Measurements from ENCODE around the gene PLPP4. TPM values are rescaled to one million over a fixed set of nuclear protein-coding genes. Genes with fewer than 3 reads are reported as not detected.

Gene PLPP4
- total RNA-seq, 2 donors from 2014 or later = not detected

DNA sequence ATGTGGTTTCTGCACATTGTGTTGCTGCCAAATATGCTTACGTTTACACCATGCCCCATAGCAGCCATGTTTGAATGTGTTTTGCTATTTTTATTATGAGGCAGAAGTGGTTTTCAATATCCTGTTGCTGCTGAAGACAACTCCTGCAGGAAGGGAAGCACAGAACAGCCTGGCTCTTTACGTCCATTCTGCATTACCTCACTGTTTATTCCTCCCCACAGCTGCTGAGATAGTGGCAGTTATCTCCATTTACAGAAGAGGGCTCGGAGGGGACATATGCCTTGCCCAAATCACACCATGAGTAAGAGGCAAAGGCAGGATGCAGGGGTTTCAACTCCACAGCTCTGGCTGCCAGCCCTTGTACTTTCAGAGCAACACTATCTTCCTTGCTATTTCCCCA is 35.3 kb downstream of the PLPP4 start:
- Histone ChIP-seq H3K27me3 (replicated peaks; ENCODE audit: insufficient read depth) (no peaks in the 10 kb centered on the region), H3K36me3 (no peaks in the 10 kb centered on the region), H3K9me3 (no peaks in the 10 kb centered on the region), H3K4me3 (no peak overlapping the region), H3K4me1 (ENCODE audit: control insufficient read depth in 1 of 2, low read depth in 2 of 2) (no peaks in the 10 kb centered on the region), H3K27ac (no peak overlapping the region)
- no peak for ATAC-seq (ENCODE audit: insufficient number of reproducible peaks, low FRiP score, low read depth)
- TF ChIP-seq, protein P1, sequence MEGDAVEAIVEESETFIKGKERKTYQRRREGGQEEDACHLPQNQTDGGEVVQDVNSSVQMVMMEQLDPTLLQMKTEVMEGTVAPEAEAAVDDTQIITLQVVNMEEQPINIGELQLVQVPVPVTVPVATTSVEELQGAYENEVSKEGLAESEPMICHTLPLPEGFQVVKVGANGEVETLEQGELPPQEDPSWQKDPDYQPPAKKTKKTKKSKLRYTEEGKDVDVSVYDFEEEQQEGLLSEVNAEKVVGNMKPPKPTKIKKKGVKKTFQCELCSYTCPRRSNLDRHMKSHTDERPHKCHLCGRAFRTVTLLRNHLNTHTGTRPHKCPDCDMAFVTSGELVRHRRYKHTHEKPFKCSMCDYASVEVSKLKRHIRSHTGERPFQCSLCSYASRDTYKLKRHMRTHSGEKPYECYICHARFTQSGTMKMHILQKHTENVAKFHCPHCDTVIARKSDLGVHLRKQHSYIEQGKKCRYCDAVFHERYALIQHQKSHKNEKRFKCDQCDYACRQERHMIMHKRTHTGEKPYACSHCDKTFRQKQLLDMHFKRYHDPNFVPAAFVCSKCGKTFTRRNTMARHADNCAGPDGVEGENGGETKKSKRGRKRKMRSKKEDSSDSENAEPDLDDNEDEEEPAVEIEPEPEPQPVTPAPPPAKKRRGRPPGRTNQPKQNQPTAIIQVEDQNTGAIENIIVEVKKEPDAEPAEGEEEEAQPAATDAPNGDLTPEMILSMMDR (IDR thresholded peaks at IDR 0.05) = no peak
- no peak for DNase-seq (ENCODE audit: low spot score)

DNA sequence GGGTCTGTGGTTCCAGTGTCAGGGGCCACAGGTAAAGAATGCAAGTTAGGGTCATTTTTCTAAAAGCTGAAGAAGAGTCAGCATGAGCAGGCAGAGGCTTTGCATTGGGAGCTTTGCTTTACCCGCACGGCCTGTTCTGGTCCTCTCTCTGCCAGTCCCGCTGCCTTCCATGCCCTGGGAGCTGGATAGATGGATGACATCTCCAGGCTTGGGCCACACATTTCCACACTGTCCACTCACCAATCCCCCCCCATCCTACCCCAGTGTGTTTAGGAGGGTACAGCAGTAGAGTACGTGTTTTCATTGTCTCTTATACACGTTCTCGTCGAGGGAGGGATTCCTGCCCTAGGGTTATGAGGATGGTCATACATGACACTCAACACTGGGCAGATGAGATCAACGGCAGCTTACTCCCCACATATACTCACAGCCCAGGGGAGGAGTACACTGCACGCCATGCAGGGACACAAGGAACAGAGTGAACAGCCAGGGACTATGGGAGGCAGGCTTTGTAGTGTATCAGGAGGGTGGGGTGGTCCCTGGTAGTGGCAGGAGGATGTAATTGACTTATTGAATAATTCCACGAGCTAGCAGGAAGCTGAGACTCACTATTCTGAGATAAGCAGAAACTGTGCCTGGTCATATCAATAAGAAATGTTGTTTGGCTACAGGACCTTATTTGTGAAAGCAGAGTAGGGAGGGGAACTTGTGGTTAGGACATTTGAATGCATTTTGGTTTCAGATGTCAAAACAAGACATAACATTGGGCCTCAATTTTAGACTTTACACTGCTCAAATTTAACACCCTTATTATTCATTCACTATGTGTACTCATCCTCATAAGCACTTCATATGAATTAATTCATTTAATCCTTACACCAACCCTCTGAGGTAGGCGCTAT is 36.6 kb downstream of the PLPP4 start:
- Histone ChIP-seq H3K4me1 (ENCODE audit: control insufficient read depth in 1 of 2, low read depth in 2 of 2) (no peaks in the 10 kb centered on the region), H3K36me3 (no peaks in the 10 kb centered on the region), H3K9me3 (no peaks in the 10 kb centered on the region), H3K27me3 (replicated peaks; ENCODE audit: insufficient read depth) (no peaks in the 10 kb centered on the region), H3K27ac (no peak overlapping the region), H3K4me3 (no peak overlapping the region)
- DNase-seq (ENCODE audit: low spot score) (no peak), ATAC-seq (ENCODE audit: insufficient number of reproducible peaks, low FRiP score, low read depth) (no peak)
- TF ChIP-seq, protein P1 (IDR thresholded peaks at IDR 0.05) = no peak

DNA sequence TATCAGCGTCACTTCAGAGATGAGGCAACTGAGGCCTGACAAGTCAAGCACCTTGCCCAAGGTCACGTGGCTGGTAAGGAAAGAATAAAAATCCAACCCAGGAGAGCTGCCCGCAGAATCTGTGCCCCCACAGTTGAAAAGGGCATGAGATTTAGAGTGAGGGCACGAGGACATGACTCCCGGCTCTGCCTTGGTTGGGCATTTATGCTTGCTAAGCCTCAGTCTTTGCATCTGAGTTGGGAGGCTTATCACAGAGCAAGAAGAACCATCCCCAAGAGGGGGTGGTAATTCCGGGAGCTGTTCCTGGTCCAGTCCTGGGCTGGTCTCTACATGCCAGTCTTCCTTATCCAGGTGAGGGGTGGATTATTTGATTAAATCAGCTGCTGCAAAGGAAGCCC is 37.3 kb downstream of the PLPP4 start:
- no peaks in the 10 kb centered on the region for H3K36me3 ChIP-seq
- no peaks in the 10 kb centered on the region for H3K9me3 ChIP-seq
- H3K4me3 ChIP-seq = no peak overlapping the region
- H3K27ac ChIP-seq = no peak overlapping the region
- TF ChIP-seq, protein P1 (IDR thresholded peaks at IDR 0.05) = no peak
- DNase-seq (ENCODE audit: low spot score) (no peak), ATAC-seq (ENCODE audit: insufficient number of reproducible peaks, low FRiP score, low read depth) (no peak)
- H3K4me1 ChIP-seq (ENCODE audit: control insufficient read depth in 1 of 2, low read depth in 2 of 2) = no peaks in the 10 kb centered on the region
- H3K27me3 ChIP-seq (replicated peaks; ENCODE audit: insufficient read depth) = no peaks in the 10 kb centered on the region

DNA sequence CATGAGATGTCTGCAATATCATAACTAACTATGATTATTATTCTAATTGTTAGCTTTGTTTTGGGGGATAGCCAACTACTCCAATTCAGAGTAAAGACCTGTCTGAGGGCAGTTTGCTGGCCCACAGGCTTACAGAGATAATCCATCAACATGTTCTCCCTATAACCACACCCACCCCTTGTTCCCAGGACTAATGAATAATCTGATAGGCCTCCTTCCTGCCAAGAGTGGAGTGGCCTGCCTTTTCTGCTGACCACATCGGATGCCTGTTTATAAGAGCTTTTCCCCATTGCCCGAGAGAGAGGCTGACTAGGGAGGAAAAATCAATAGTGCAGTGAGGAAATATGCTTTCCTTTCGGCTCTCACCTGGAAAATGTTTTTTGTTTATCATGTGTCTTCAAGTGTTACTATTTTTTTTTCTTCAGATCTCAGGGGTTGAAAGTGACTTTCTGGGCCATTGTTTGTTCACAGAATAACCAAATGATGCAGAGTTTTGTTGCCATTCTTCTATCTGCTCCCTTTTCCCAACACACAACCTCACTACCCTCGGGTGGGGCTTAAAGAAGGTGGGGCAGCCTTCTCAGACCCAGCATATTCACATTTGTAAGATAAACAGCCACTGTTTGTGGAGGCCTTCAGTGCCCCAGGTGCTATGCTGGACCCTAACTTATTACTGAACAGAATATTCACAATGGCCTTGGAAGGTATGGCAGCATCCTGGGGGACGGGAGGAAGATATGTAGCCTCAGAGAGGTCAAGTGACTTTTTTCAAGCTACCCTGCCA is 38.4 kb downstream of the PLPP4 start:
- H3K27me3 ChIP-seq (replicated peaks; ENCODE audit: insufficient read depth) = no peaks in the 10 kb centered on the region
- no peak overlapping the region for H3K4me3 ChIP-seq
- H3K4me1 ChIP-seq (ENCODE audit: control insufficient read depth in 1 of 2, low read depth in 2 of 2) = no peaks in the 10 kb centered on the region
- DNase-seq (ENCODE audit: low spot score) (no peak), ATAC-seq (ENCODE audit: insufficient number of reproducible peaks, low FRiP score, low read depth) (no peak)
- no peak overlapping the region for H3K27ac ChIP-seq
- no peaks in the 10 kb centered on the region for H3K36me3 ChIP-seq
- TF ChIP-seq, protein P1 (IDR thresholded peaks at IDR 0.05) = no peak
- no peaks in the 10 kb centered on the region for H3K9me3 ChIP-seq

DNA sequence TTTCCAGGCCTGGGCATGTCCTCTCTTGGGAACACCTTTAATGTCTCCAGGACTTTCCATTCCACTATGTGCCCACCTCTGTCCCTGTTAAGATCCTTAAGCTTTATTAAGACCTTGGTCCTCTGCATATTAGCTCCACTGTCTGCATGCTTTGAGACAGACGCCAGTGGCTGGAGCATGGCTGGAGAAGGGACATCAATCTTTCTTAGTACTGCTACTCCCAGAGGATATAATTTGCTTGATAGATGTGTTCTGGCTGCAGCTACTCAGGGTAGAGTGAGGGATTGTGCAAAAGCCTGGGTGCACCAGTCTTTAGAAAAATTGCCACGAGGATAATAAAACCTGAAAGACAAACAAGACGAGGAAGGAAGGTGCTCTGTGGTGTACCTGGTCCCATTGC is 42.9 kb downstream of the PLPP4 start:
- no peak overlapping the region for H3K27ac ChIP-seq
- H3K36me3 ChIP-seq = no peaks in the 10 kb centered on the region
- no peaks in the 10 kb centered on the region for H3K9me3 ChIP-seq
- TF ChIP-seq, protein P1 (IDR thresholded peaks at IDR 0.05) = no peak
- no peaks in the 10 kb centered on the region for H3K27me3 ChIP-seq (replicated peaks; ENCODE audit: insufficient read depth)
- ATAC-seq (ENCODE audit: insufficient number of reproducible peaks, low FRiP score, low read depth) (no peak), DNase-seq (ENCODE audit: low spot score) (no peak)
- H3K4me1 ChIP-seq (ENCODE audit: control insufficient read depth in 1 of 2, low read depth in 2 of 2) = no peaks in the 10 kb centered on the region
- no peak overlapping the region for H3K4me3 ChIP-seq
